Stimulated activated CD8-positive, alpha-beta memory T cell treated with anti-CD3 and anti-CD28 coated beads, Interleukin-7, amount 100 ng/mL, for 4 hours (primary cell): ENCODE results near the gene TAS2R5.
"Not testable (repeated sequence)": the region's sequence is repeated elsewhere in the genome, so short reads cannot be mapped to it uniquely, and the experiment has no call there.

Experiments
- DNase-seq, 2 donors: peaks; one replicate each; pipeline ENCODE4 v3.0.0-alpha.2; 2020; ENCODE audit warnings: low read depth in 2 of 2

The TAS2R5 gene, protein sequence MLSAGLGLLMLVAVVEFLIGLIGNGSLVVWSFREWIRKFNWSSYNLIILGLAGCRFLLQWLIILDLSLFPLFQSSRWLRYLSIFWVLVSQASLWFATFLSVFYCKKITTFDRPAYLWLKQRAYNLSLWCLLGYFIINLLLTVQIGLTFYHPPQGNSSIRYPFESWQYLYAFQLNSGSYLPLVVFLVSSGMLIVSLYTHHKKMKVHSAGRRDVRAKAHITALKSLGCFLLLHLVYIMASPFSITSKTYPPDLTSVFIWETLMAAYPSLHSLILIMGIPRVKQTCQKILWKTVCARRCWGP

DNA sequence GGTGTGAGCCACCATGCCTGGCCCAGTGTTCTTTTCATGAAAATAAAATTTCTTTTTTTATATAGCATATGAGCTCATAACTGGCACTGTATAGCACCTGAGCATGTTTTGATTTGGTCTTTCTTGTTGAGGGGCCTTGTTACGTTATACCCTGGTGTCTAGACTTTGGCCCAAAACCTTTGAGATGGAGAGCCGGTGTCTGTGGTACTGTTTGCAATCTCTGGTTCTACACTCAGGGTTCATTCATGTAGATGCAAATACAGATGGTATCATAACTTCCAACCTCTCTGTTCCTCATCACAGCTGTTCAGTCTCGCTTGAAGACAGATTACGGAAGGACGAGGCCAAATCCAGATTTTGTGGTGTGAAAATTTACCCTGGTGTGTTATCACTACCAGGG is at the start of gene TAS2R5:
Gene TAS2R5, plus strand, starts transcription at position 301 of the 400 bp plus-strand sequence. CDS start 145 bp downstream, outside the sequence.
- no peak for DNase-seq

GRCh38 chr7:141742229-141742628 is 47.8 kb upstream of the TAS2R5 start:
- DNase-seq, result no peak

- no peak for DNase-seq
Measured at GRCh38 chr7:141744131-141744530, 45.9 kb upstream of the TAS2R5 start.

GRCh38 chr7:141748396-141748795 is 41.6 kb upstream of the TAS2R5 start:
- no peak for DNase-seq

GRCh38 chr7:141751904-141752303 is 38.1 kb upstream of the TAS2R5 start:
- not testable (repeated sequence) for DNase-seq

- DNase-seq, result no peak
Measured at GRCh38 chr7:141752634-141753033, 37.4 kb upstream of the TAS2R5 start.

GRCh38 chr7:141754939-141755338 is 35.1 kb upstream of the TAS2R5 start:
- no peak for DNase-seq

DNA sequence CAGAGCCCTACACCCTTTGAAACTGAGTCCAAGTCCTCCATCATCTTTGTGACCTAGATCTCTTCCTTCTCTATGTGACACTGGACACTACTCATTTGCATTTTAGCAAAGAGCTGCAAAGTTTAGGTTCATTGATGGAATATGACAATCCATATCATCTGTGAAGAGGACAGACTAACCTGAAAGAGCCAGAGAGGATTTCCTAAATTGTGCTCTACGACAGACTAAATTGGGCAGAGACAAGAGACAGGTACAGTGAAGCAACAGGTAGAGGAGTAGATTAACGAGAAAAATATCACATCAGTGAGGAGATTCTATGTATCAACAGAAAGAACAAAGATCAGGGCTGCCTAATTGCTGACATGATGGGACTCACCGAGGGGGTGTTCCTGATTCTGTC is 26.2 kb upstream of the TAS2R5 start, which contains the start of gene TAS2R3:
Gene TAS2R3, plus strand, starts transcription at position 301 of the 400 bp plus-strand sequence. Its CDS starts 62 bp downstream, at position 363.
- no peak for DNase-seq

DNA sequence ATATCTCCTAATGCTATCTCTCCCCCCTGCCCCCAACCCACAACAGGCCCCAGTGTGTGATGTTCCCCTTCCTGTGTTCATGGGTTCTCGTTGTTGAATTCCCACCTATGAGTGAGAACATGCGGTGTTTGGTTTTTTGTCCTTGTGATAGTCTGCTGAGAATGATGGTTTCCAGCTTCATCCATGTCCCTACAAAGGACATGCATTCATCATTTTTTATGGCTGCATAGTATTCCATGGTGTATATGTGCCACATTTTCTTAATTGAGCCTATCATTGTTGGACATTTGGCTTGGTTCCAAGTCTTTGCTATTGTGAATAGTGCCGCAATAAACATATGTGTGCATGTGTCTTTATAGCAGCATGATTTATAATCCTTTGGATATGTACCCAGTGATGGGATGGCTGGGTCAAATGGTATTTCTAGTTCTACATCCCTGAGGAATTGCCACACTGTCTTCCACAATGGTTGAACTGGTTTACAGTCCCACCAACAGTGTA is 19.9 kb upstream of the TAS2R5 start:
- DNase-seq, result not testable (repeated sequence)

DNA sequence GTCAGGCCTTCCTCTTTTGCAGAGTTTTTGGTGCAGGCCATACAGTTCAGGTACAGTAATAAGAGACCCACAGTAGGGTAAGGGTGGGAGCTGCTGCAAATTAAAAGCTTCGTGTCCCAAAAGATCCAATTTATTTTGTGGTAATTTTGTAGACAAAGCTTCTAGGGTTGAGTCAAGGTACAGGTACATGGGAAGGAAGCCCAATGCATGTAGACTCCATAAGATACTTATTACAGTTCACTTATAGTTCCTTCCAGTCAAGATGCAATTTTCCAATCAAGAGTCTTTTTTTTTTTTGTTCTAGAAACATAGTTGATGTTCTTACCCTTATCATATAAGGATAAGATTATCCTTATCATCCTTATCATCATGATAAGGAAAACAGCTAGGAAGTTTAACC is 13.6 kb upstream of the TAS2R5 start, which contains the start of gene TAS2R4:
Gene TAS2R4, plus strand, starts transcription at position 301 of the 400 bp plus-strand sequence. CDS start 1,815 bp downstream, outside the sequence.
- DNase-seq, result no peak

- DNase-seq, result peak in 1 of 2 donors; percentile 1
Measured at GRCh38 chr7:141785706-141786552, 4.1 kb upstream of the TAS2R5 start.

GRCh38 chr7:141788296-141788695 is 1.7 kb upstream of the TAS2R5 start:
- DNase-seq, result no peak

DNA sequence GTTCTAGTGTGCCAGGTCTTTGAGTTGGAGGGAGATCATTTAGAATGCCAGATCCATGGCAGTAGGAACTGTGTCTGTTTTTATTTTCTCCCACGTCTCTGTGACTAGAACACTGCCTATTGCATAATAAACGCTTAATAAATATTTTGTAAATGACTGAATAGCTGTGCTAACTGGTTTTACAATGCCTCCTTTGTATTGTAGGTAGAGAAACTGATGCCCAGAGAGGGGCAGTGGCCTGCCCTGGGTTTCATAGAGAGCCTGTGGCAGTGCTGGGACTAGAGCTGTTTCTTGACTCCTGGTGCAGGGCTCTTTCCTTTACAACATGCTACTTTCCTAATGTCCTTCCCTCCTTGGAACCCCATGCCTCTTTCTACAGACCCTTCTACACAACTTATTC is 2.5 kb downstream of the TAS2R5 start:
- DNase-seq, result no peak

DNA sequence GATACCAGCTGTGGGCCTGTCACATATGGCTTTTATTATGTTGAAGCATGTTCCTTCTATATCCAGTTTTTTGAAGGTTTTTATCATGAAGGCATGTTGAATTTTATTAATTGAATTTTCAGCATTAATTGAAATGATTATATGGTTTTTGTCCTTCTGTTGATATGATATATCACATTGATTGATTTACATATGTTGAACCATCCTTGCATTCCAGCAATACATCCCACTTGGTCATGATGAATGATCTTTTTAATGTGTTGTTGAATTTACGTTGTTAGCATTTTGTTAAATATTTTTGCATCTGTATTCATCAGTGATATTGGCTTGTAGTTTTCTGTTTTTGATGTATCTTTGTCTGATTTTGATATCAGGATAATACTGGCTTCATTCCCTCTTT is 30.1 kb downstream of the TAS2R5 start:
- no peak for DNase-seq

DNA sequence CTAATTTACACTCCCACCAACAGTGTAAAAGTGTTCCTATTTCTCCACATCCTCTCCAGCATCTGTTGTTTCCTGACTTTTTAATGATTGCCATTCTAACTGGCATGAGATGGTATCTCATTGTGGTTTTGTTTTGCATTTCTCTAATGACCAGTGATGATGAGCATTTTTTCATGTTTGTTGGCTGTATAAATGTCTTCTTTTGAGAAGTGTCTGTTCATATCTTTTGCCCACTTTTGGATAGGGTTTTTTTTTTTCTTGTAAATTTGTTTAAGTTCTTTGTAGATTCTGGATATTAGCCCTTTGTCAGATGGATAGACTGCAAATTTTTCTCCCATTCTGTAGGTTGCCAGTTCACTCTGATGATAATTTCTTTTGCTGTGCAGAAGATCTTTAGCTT is 32.4 kb downstream of the TAS2R5 start:
- DNase-seq, result not testable (repeated sequence)

GRCh38 chr7:141837683-141838082 is 47.7 kb downstream of the TAS2R5 start:
- DNase-seq, result no peak

DNA sequence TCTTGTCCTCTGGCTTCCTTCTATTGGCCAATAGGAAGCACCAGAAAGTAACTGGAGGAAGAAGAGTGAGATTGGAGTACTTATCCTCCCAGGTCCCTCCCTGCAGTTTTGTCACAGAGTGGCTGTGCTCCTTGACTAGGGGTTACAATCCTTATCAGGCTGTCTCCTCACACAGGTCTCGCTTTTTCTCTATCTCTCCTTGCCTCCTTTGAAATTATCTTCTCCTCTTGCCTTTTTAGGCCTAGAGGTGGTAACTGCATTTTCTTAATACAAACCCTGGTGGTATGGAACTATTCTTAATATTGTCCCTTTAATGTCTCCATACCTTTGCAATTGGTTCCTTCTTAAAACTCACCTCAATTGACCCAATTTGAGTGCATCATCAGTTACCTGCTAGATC is 48.6 kb downstream of the TAS2R5 start:
- no peak for DNase-seq

GRCh38 chr7:141839256-141839655 is 49.2 kb downstream of the TAS2R5 start:
- DNase-seq, result no peak

DNA sequence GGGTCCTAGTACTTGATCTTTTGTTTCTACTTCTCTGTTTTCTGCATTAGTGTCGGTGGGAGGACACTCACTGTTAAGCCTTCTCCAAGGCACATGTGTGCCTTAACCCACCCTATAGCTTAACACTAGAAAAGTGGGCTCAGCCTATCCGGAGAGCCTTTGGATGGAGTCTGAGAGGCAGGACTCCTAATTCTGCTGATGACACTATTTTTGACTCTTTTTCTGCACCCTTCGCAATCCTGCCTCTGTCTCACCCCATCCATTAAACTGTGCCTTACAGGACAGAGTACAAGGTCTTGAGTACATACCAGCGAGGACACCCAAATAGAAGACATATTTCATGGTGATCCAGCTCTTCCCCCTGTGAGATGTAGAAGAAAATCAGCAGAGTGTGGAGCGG is 50.7 kb downstream of the TAS2R5 start:
- no peak for DNase-seq
